Endothelial cell of umbilical vein (primary cell): Measurements from ENCODE around the gene HMGCL. TPM values are rescaled to one million over a fixed set of nuclear protein-coding genes. Genes with fewer than 3 reads are reported as not detected.
A peak's percentile ranks its signal among the peaks of the same experiment; 100 is the strongest.

ENCODE experiments used
- BruUV-seq: library from RNA; stranded (reverse); fragments of 400-500 nt; replicated peaks from 2 replicates; lab custom pipeline; 2021; lab: Mats Ljungman, UMichigan
- CTCF ChIA-PET: fragments of 300-600, 350-600 bp; sonication (Branson Sonifier 250); formaldehyde crosslinking; loops from one replicate; lab custom pipeline; 2021; ENCODE audit warnings: antibody characterized with exemption, inconsistent platforms; lab: Charles Lee
- POLR2A ChIA-PET: fragments of 300-600, 350-600 bp; sonication (Branson Sonifier 250); formaldehyde crosslinking; loops from one replicate; lab custom pipeline; 2021; ENCODE audit warnings: antibody characterized with exemption, inconsistent platforms; lab: Charles Lee
- DNase-seq: peaks from one replicate; pipeline ENCODE4 v3.0.0-alpha.2; 2011; ENCODE audit warnings: low read depth, low spot score
- FAIRE-seq: peaks from 2 replicates; lab custom pipeline; 2011; peaks lifted over from hg19 to GRCh38; lab: Jason Lieb, UNC
- H2AFZ ChIP-seq: 2 replicates; pipeline ENCODE4 v1.6.0; 2012; ENCODE audit warnings: low read depth, low read length, control low read depth, inconsistent platforms
- H3K27ac ChIP-seq: 2 replicates; pipeline ENCODE4 v1.5.1; 2011; ENCODE audit warnings: low read depth, mild to moderate bottlenecking, control low read depth, low read length, moderate library complexity; ENCODE audit not compliant: insufficient read depth
- H3K27me3 ChIP-seq, 2 experiments: 2 replicates each; pipeline versions ENCODE4 v1.6.0 to v1.6.1; 2011; ENCODE audit warnings: low read length in 2 of 2, mixed read lengths in 1 of 2; ENCODE audit not compliant: control insufficient read depth in 2 of 2, insufficient read depth in 2 of 2
- H3K36me3 ChIP-seq, 2 experiments: 2 replicates in 1 of 2; 3 replicates in 1 of 2; pipeline ENCODE4 v1.5.1; 2011; ENCODE audit warnings: low read length in 2 of 2, mild to moderate bottlenecking in 1 of 2, moderate library complexity in 1 of 2; ENCODE audit not compliant: control insufficient read depth in 2 of 2, insufficient read depth in 2 of 2; ENCODE audit errors: extremely low read depth in 1 of 2
- H3K4me1 ChIP-seq: 3 replicates; pipeline ENCODE4 v1.5.1; 2011; ENCODE audit warnings: mild to moderate bottlenecking, low read length; ENCODE audit not compliant: control insufficient read depth, insufficient read depth; ENCODE audit errors: extremely low read depth
- H3K4me2 ChIP-seq: 2 replicates; pipeline ENCODE4 v1.6.1; 2011; ENCODE audit warnings: low read length, control low read depth, mixed read lengths; ENCODE audit not compliant: insufficient read depth
- H3K4me3 ChIP-seq, 3 experiments: fragments of 200-600 bp in 1 of 3; sonication (generic), shearing (Covaris generic) in 1 of 3; replicated peaks in 1 of 3; 2 replicates each; pipeline ENCODE4 v1.5.1; 2011 to 2016; ENCODE audit warnings: control low read depth in 3 of 3, low read length in 3 of 3, mild to moderate bottlenecking in 2 of 3, inconsistent platforms in 1 of 3, low read depth in 1 of 3, moderate library complexity in 1 of 3; ENCODE audit not compliant: insufficient read depth in 1 of 3
- H3K79me2 ChIP-seq: 2 replicates; pipeline ENCODE4 v1.6.0; 2012; ENCODE audit warnings: low read length, inconsistent platforms; ENCODE audit not compliant: control insufficient read depth, insufficient read depth
- H3K9ac ChIP-seq: replicated peaks from 2 replicates; pipeline ENCODE3; 2011; ENCODE audit warnings: low read length, control low read depth; ENCODE audit not compliant: insufficient read depth; ENCODE audit errors: extremely low read depth
- H3K9me1 ChIP-seq: replicated peaks from 3 replicates; pipeline ENCODE4 v1.6.0; 2011; ENCODE audit warnings: mild to moderate bottlenecking, low read length; ENCODE audit not compliant: control insufficient read depth, insufficient read depth; ENCODE audit errors: extremely low read depth
- H3K9me3 ChIP-seq: replicated peaks from 2 replicates; pipeline ENCODE4 v1.5.1; 2012; ENCODE audit warnings: low read length, inconsistent platforms; ENCODE audit not compliant: control insufficient read depth, insufficient read depth
- H4K20me1 ChIP-seq: replicated peaks from 2 replicates; pipeline ENCODE3; 2011; ENCODE audit warnings: mild to moderate bottlenecking, low read length; ENCODE audit not compliant: control insufficient read depth, insufficient read depth; ENCODE audit errors: extremely low read depth
- EZH2 ChIP-seq: IDR thresholded peaks from 2 replicates; pipeline ENCODE4 v1.6.1; 2012; ENCODE audit warnings: borderline replicate concordance, low read depth, mild to moderate bottlenecking, moderate library complexity, low read length, inconsistent platforms; ENCODE audit not compliant: severe bottlenecking
- FOS ChIP-seq: IDR thresholded peaks from 2 replicates; pipeline ENCODE4 v1.6.1; 2011; ENCODE audit warnings: mild to moderate bottlenecking, low read length, moderate library complexity, borderline replicate concordance; ENCODE audit not compliant: insufficient read depth
- GATA2 ChIP-seq: IDR thresholded peaks from 2 replicates; pipeline ENCODE4 v1.7.0; 2011; ENCODE audit warnings: low read depth, mild to moderate bottlenecking, moderate library complexity, mixed read lengths, low read length; ENCODE audit not compliant: insufficient read length, insufficient read depth
- JUN ChIP-seq: IDR thresholded peaks from 2 replicates; pipeline ENCODE4 v1.6.1; 2011; ENCODE audit warnings: borderline replicate concordance, low read depth; ENCODE audit not compliant: insufficient read length, insufficient read depth
- MYC ChIP-seq: IDR thresholded peaks from one replicate; pipeline ENCODE4 v1.6.1; 2011; ENCODE audit warnings: mild to moderate bottlenecking, low read depth, low read length
- POLR2A ChIP-seq: IDR thresholded peaks from 2 replicates; pipeline ENCODE4 v1.6.1; 2012; ENCODE audit warnings: low read depth, mild to moderate bottlenecking, control low read depth, low read length
- POLR2AphosphoS5 ChIP-seq: IDR thresholded peaks from 2 replicates; pipeline ENCODE4 v1.6.1; 2012; ENCODE audit warnings: low read depth, mild to moderate bottlenecking, control low read depth, low read length, moderate library complexity; ENCODE audit not compliant: insufficient read depth
- dilution Hi-C: fragments of 300-500 bp; cut with MboI; formaldehyde crosslinking; loops from one replicate; pipeline ENCODE4 v1.15.0; 2019; ENCODE audit warnings: low sequenced_read_pairs; ENCODE audit not compliant: extremely low pct_ligation_motif_present
- intact Hi-C: fragments of 100-400 bp; cut with micrococcal nuclease; formaldehyde crosslinking; loops from one replicate; pipeline ENCODE4 v1.10.0; 2022
- polyA plus RNA-seq, 4 experiments: library from polyadenylated mRNA; depleted of rRNA in 3 of 4; stranded (reverse) in 3 of 4; unstranded in 1 of 4; fragments of >200 nt; gene quantifications; 2 replicates each; pipeline versions ENCODE4 v1.2.1 to v1.2.3, GENCODE V29; 2011 to 2012; ENCODE audit warnings: missing spikeins in 1 of 4
- total RNA-seq: library from RNA; stranded (reverse); gene quantifications from 2 replicates; pipeline ENCODE4 v1.2.3, GENCODE V29; 2021
- TF ChIP-seq, protein P1 (sequence below), 2 donors: IDR thresholded peaks; 1 replicate in 1 of 2; 2 replicates in 1 of 2; pipeline ENCODE4 v1.5.1; 2011; ENCODE audit warnings: low read length in 2 of 2, mild to moderate bottlenecking in 2 of 2, moderate library complexity in 2 of 2, control low read depth in 1 of 2, inconsistent platforms in 1 of 2, low read depth in 1 of 2; ENCODE audit not compliant: insufficient read depth in 1 of 2; ENCODE audit errors: extremely low read depth in 1 of 2
- TF ChIP-seq, protein P2 (sequence below): IDR thresholded peaks from 2 replicates; pipeline ENCODE4 v1.6.1; 2011; ENCODE audit not compliant: insufficient read depth, insufficient read length

Gene HMGCL
- total and polyA plus RNA-seq, 2 donors (not counting 3 experiments of a cell fraction or from before 2014, with no cell fraction given): 24.2 to 30.0 TPM

DNA sequence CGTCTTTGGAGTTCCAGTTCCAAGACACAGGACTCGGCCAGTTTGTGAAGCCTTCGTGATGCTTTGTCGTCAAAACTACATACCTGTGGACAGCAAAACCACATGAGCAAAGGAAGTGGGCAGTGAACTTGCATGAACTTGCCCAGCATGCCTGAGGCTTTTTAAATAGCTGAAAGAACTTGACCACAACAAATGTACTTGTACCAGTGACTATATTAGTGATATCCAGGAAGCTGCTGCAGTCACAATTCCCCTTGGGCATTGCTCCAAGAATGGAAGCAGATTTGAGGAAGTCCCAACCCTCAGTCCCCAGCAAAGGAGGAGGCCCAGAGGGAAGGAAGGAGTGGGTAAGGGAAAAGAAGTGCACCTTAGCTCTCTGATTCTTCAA lies 40.3 kb upstream of the HMGCL start:
- Histone ChIP-seq H3K9me1 (no peaks in the 10 kb centered on the region), H2AFZ (no peak overlapping the region), H3K79me2 (no peaks in the 10 kb centered on the region), H3K4me1 (peaks cover 4% of the 10 kb centered on the region), H3K9ac (no peak overlapping the region), H4K20me1 (no peaks in the 10 kb centered on the region), H3K4me3 (no peak overlapping the region), H3K27me3 (peaks cover 4 to 10% of the 10 kb centered on the region in 2 experiments), H3K27ac (no peak overlapping the region), H3K9me3 (no peaks in the 10 kb centered on the region), H3K4me2 (no peak overlapping the region), H3K36me3 (no peaks in the 10 kb centered on the region)
- TF ChIP-seq MYC: no peak
- TF ChIP-seq, protein P1, sequence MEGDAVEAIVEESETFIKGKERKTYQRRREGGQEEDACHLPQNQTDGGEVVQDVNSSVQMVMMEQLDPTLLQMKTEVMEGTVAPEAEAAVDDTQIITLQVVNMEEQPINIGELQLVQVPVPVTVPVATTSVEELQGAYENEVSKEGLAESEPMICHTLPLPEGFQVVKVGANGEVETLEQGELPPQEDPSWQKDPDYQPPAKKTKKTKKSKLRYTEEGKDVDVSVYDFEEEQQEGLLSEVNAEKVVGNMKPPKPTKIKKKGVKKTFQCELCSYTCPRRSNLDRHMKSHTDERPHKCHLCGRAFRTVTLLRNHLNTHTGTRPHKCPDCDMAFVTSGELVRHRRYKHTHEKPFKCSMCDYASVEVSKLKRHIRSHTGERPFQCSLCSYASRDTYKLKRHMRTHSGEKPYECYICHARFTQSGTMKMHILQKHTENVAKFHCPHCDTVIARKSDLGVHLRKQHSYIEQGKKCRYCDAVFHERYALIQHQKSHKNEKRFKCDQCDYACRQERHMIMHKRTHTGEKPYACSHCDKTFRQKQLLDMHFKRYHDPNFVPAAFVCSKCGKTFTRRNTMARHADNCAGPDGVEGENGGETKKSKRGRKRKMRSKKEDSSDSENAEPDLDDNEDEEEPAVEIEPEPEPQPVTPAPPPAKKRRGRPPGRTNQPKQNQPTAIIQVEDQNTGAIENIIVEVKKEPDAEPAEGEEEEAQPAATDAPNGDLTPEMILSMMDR (IDR thresholded peaks at IDR 0.05; ENCODE audit: extremely low read depth in 1 of 2, insufficient read depth in 1 of 2, low read depth in 1 of 2, low read length in 2 of 2): no peak
- TF ChIP-seq GATA2: no peak
- no peak for TF ChIP-seq EZH2
- TF ChIP-seq POLR2AphosphoS5: no peak
- TF ChIP-seq, protein P2, sequence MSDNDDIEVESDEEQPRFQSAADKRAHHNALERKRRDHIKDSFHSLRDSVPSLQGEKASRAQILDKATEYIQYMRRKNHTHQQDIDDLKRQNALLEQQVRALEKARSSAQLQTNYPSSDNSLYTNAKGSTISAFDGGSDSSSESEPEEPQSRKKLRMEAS: no peak
- TF ChIP-seq POLR2A: no peak
- TF ChIP-seq FOS: no peak
- no peak for TF ChIP-seq JUN
- FAIRE-seq: peak; percentile 4
- POLR2A ChIA-PET: no interaction called here
- dilution Hi-C loops: no loop called here
- no TSS peak for BruUV-seq
- CTCF ChIA-PET: interaction anchor here (0.9 to 1.4 kb wide), 4 partner anchors 11 to 95 kb away, joined by 3 to 7 read pairs (median 4); no protein-coding TSS in a partner anchor
- intact Hi-C loops: no loop called here
- DNase-seq: no peak
